HCT116 (cell line): ENCODE results near the gene EVX2. TPM values are rescaled to one million over a fixed set of nuclear protein-coding genes. Genes with fewer than 3 reads are reported as not detected.

Source experiments
- ATAC-seq: fragments of 200-7000 bp; cut with Tn5 transposase; 2 replicates; pipeline ENCODE4 v1.9.1; 2020; ENCODE audit warnings: mild to moderate bottlenecking, moderate library complexity
- BruUV-seq: library from RNA; stranded (reverse); fragments of 400-500 nt; replicated peaks from 2 replicates; lab custom pipeline; 2021; lab: Mats Ljungman, UMichigan
- CTCF ChIA-PET: fragments of 300-600 bp; sonication (Branson Sonifier 250); formaldehyde crosslinking; loops from one replicate; lab custom pipeline; 2021; ENCODE audit warnings: antibody characterized with exemption; lab: Charles Lee
- POLR2A ChIA-PET: fragments of 300-600, 350-600 bp; sonication (Branson Sonifier 250); formaldehyde crosslinking; loops from one replicate; lab custom pipeline; 2021; ENCODE audit warnings: antibody characterized with exemption; lab: Charles Lee
- RAD21 ChIA-PET, 2 experiments: fragments of 300-600 bp; sonication (Branson Sonifier 250); formaldehyde crosslinking; loops; one replicate each; lab custom pipeline; 2023; ENCODE audit warnings: low total read pairs in 2 of 2; ENCODE audit not compliant: uncharacterized antibody in 2 of 2, unreplicated experiment in 2 of 2, low non-redundant PET in 1 of 2; lab: Charles Lee
- DNase-seq: peaks from one replicate; pipeline ENCODE4 v3.0.0-alpha.2; 2010; ENCODE audit warnings: low read depth, low spot score
- H2AFZ ChIP-seq: fragments of 200-600 bp; shearing (Covaris generic), sonication (generic); 2 replicates; pipeline ENCODE4 v1.6.1; 2017; ENCODE audit warnings: low read depth, mixed run types, mixed read lengths, antibody characterized with exemption, low read length; ENCODE audit not compliant: poor library complexity, severe bottlenecking
- H3K27ac ChIP-seq: 2 replicates; pipeline ENCODE4 v1.5.1; 2012; ENCODE audit warnings: low read depth, low read length
- H3K27me3 ChIP-seq: fragments of 200-600 bp; sonication (generic); 2 replicates; pipeline ENCODE4 v1.6.1; 2016; ENCODE audit warnings: mixed run types, low read length, mixed read lengths; ENCODE audit not compliant: insufficient read depth
- H3K36me3 ChIP-seq, 2 experiments: fragments of 200-500 bp in 1 of 2; fragments of 200-600 bp in 1 of 2; sonication (Bioruptor generic) in 1 of 2; sonication (generic) in 1 of 2; 2 replicates each; pipeline versions ENCODE4 v1.5.1 to v1.6.1; 2014 to 2016; ENCODE audit warnings: low read length in 2 of 2, inconsistent platforms in 1 of 2, mixed read lengths in 1 of 2, mixed run types in 1 of 2; ENCODE audit not compliant: insufficient read depth in 2 of 2, control insufficient read depth in 1 of 2
- H3K4me1 ChIP-seq, 2 experiments: fragments of 200-600 bp in 1 of 2; sonication (generic) in 1 of 2; 2 replicates each; pipeline versions ENCODE4 v1.5.1 to v1.6.1; 2012 to 2017; ENCODE audit warnings: low read length in 2 of 2, inconsistent platforms in 1 of 2, mild to moderate bottlenecking in 1 of 2, mixed read lengths in 1 of 2, mixed run types in 1 of 2, moderate library complexity in 1 of 2; ENCODE audit not compliant: insufficient read depth in 2 of 2, control insufficient read depth in 1 of 2
- H3K4me2 ChIP-seq: fragments of 200-600 bp; sonication (generic); 2 replicates; pipeline ENCODE4 v1.6.1; 2017; ENCODE audit warnings: mixed run types, low read length, mixed read lengths
- H3K4me3 ChIP-seq, 2 experiments: fragments of 200-600 bp in 1 of 2; sonication (generic) in 1 of 2; replicated peaks in 1 of 2; 2 replicates each; pipeline ENCODE4 v1.5.1; 2011 to 2016; ENCODE audit warnings: low read length in 2 of 2, control low read depth in 1 of 2, low read depth in 1 of 2, mild to moderate bottlenecking in 1 of 2, mixed read lengths in 1 of 2, mixed run types in 1 of 2
- H3K79me2 ChIP-seq: fragments of 200-600 bp; sonication (generic); 2 replicates; pipeline ENCODE4 v1.6.1; 2017; ENCODE audit warnings: mild to moderate bottlenecking, mixed run types, low read length, moderate library complexity, mixed read lengths; ENCODE audit not compliant: insufficient read depth
- H3K9ac ChIP-seq: fragments of 200-600 bp; sonication (generic); 2 replicates; pipeline ENCODE4 v1.6.1; 2016; ENCODE audit warnings: low read length, mixed read lengths
- H3K9me2 ChIP-seq: fragments of 200-600 bp; sonication (generic), shearing (Covaris generic); 2 replicates; pipeline ENCODE4 v1.6.1; 2017; ENCODE audit warnings: mixed run types, mild to moderate bottlenecking, moderate library complexity; ENCODE audit not compliant: insufficient read depth
- H3K9me3 ChIP-seq, 2 experiments: fragments of 200-500 bp in 1 of 2; fragments of 200-600 bp in 1 of 2; sonication (Bioruptor generic) in 1 of 2; sonication (generic) in 1 of 2; 2 replicates each; pipeline ENCODE4 v1.6.1; 2014 to 2017; ENCODE audit warnings: low read length in 2 of 2, mixed read lengths in 2 of 2, inconsistent platforms in 1 of 2, low read depth in 1 of 2, mild to moderate bottlenecking in 1 of 2, mixed run types in 1 of 2, moderate library complexity in 1 of 2; ENCODE audit not compliant: control insufficient read depth in 1 of 2, insufficient read depth in 1 of 2
- H4K20me1 ChIP-seq: fragments of 200-600 bp; sonication (generic), shearing (Covaris generic); 2 replicates; pipeline ENCODE4 v1.6.1; 2017; ENCODE audit warnings: mixed run types, mild to moderate bottlenecking, moderate library complexity; ENCODE audit not compliant: insufficient read depth
- CEBPB ChIP-seq: IDR thresholded peaks from 2 replicates; pipeline ENCODE4 v1.6.1; 2012; ENCODE audit warnings: low read depth
- CTCF ChIP-seq, 3 experiments: fragments of 200-600 bp in 1 of 3; sonication (generic) in 1 of 3; IDR thresholded peaks in 2 of 3; conservative IDR thresholded peaks in 1 of 3; 2 replicates each; pipeline ENCODE4 v1.5.1; 2012 to 2017; ENCODE audit warnings: low read depth in 2 of 3, low read length in 2 of 3, antibody characterized with exemption in 1 of 3, borderline replicate concordance in 1 of 3, control low read depth in 1 of 3, mild to moderate bottlenecking in 1 of 3, mixed read lengths in 1 of 3, mixed run types in 1 of 3, moderate library complexity in 1 of 3; ENCODE audit not compliant: insufficient read depth in 1 of 3
- MAX ChIP-seq: IDR thresholded peaks from 2 replicates; pipeline ENCODE4 v1.6.1; 2012
- RAD21 ChIP-seq: IDR thresholded peaks from 2 replicates; pipeline ENCODE4 v1.6.1; 2012; ENCODE audit warnings: low read depth, mild to moderate bottlenecking
- SIN3A ChIP-seq: IDR thresholded peaks from 2 replicates; pipeline ENCODE4 v1.6.1; 2012; ENCODE audit warnings: low read depth
- YY1 ChIP-seq: IDR thresholded peaks from 2 replicates; pipeline ENCODE4 v1.6.1; 2011; ENCODE audit warnings: low read length, low read depth, moderate library complexity, mild to moderate bottlenecking; ENCODE audit not compliant: insufficient replicate concordance; ENCODE audit errors: extremely low read depth
- intact Hi-C: fragments of 100-400 bp; cut with micrococcal nuclease; formaldehyde crosslinking; loops from 2 replicates; pipeline ENCODE4 v1.10.0; 2022
- total RNA-seq: library from RNA; stranded (reverse); gene quantifications from one replicate; pipeline ENCODE4 v1.2.1, GENCODE V29; 2021; ENCODE audit not compliant: unreplicated experiment

Gene EVX2
- total RNA-seq, 1 experiment from 2014 or later = not detected

DNA sequence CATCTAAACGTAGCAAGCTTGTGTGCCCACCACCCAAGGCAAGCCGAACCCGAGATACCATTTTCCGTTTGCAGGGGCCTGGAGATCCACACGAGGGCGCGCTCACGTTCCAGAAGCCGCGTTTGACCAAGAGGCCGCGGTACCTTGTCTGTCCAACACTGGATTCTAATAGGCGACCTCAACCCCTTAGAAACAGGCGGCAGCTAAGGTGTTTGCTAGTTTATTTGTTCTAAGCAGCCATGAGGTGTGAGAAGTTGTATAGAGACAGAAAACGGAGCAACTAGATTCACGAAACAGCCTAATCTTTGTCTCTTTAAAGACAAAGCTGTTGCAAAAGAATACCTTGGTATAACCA, 27.5 kb upstream of the EVX2 start:
- intact Hi-C loops = no loop called here
- Histone ChIP-seq H3K4me3 (no peak overlapping the region), H2AFZ (peak overlapping the region; percentile 88)
- no peak for TF ChIP-seq SIN3A
- TF ChIP-seq CTCF (IDR thresholded peaks at IDR 0.05 in 2 of 3, conservative IDR thresholded peaks at IDR 0.05 in 1 of 3; ENCODE audit: borderline replicate concordance in 1 of 3, insufficient read depth in 1 of 3, low read depth in 2 of 3, low read length in 2 of 3) = peak; percentile 73 to 88 (median 86)
- peak; percentile 60 for TF ChIP-seq RAD21
- peak; percentile 55 for TF ChIP-seq YY1
- TF ChIP-seq CEBPB = no peak
- TF ChIP-seq MAX = 0 out of 2 replicates have a peak, but pooled peaks have one; percentile 25
- TF ChIP-seq, all 23 proteins: peak for 4
- RAD21 ChIA-PET = no interaction called here
- Histone ChIP-seq H3K27ac (no peak overlapping the region), H3K9me2 (no peaks in the 10 kb centered on the region), H3K9me3 (no peaks in the 10 kb centered on the region), H3K36me3 (no peaks in the 10 kb centered on the region), H3K9ac (no peak overlapping the region), H3K79me2 (no peaks in the 10 kb centered on the region), H3K4me1 (peaks cover 0 to 17% of the 10 kb centered on the region in 2 experiments; a peak in 1 of 4 replicates), H4K20me1 (no peaks in the 10 kb centered on the region), H3K4me2 (peak overlapping the region; percentile 37), H3K27me3 (no peaks in the 10 kb centered on the region)
- ATAC-seq (peak; percentile 82), DNase-seq (no peak)
- POLR2A ChIA-PET = no interaction called here
- CTCF ChIA-PET = interaction anchor here (0.6 to 2.2 kb wide), 9 partner anchors 9 to 543 kb away, joined by 3 to 11 read pairs (median 7); no protein-coding TSS in a partner anchor
- no TSS peak for BruUV-seq
